CD14-positive monocyte (primary cell): ENCODE measurements around the gene RPTOR. TPM values are rescaled to one million over a fixed set of nuclear protein-coding genes. Genes with fewer than 3 reads are reported as not detected.

Experiments used
- DNase-seq, 3 donors: peaks; one replicate each; pipeline ENCODE4 v3.0.0-alpha.2; 2011 to 2022
- H2AFZ ChIP-seq: 2 replicates; pipeline ENCODE4 v1.6.0; 2012; ENCODE audit warnings: mild to moderate bottlenecking, low read depth, low read length, inconsistent platforms; ENCODE audit not compliant: insufficient read depth, poor library complexity, severe bottlenecking
- H3K27ac ChIP-seq, 2 donors: 1 replicate in 1 of 2; 2 replicates in 1 of 2; pipeline ENCODE4 v1.5.1; 2012 to 2013; ENCODE audit warnings: low read length in 2 of 2, control low read depth in 1 of 2, inconsistent platforms in 1 of 2, low read depth in 1 of 2, mild to moderate bottlenecking in 1 of 2
- H3K27me3 ChIP-seq, 2 donors: one replicate each; pipeline versions ENCODE4 v1.6.0 to v1.6.1; 2011 to 2013; ENCODE audit warnings: low read length in 2 of 2; ENCODE audit not compliant: control insufficient read depth in 2 of 2, insufficient read depth in 2 of 2
- H3K36me3 ChIP-seq, 2 donors: replicated peaks in 1 of 2; 1 replicate in 1 of 2; 2 replicates in 1 of 2; pipeline versions ENCODE4 v1.5.1 to v1.6.1; 2012 to 2013; ENCODE audit warnings: low read length in 2 of 2, control low read depth in 1 of 2, inconsistent platforms in 1 of 2, mild to moderate bottlenecking in 1 of 2; ENCODE audit not compliant: insufficient read depth in 2 of 2, control insufficient read depth in 1 of 2
- H3K4me1 ChIP-seq, 2 donors: 1 replicate in 1 of 2; 2 replicates in 1 of 2; pipeline versions ENCODE4 v1.5.1 to v1.6.1; 2012 to 2013; ENCODE audit warnings: low read length in 2 of 2, control low read depth in 1 of 2, inconsistent platforms in 1 of 2, mild to moderate bottlenecking in 1 of 2, moderate library complexity in 1 of 2; ENCODE audit not compliant: insufficient read depth in 2 of 2, control insufficient read depth in 1 of 2
- H3K4me2 ChIP-seq: replicated peaks from 2 replicates; pipeline ENCODE3; 2012; ENCODE audit warnings: low read length, moderate library complexity, mild to moderate bottlenecking; ENCODE audit not compliant: poor library complexity, severe bottlenecking; ENCODE audit errors: extremely low read depth
- H3K4me3 ChIP-seq, 3 experiments: fragments of 200-600 bp in 1 of 3; sonication (generic) in 1 of 3; replicated peaks in 1 of 3; 1 replicate in 2 of 3; 2 replicates in 1 of 3; pipeline ENCODE4 v1.5.1; 2011 to 2013; ENCODE audit warnings: low read length in 3 of 3, mild to moderate bottlenecking in 3 of 3, control low read depth in 2 of 3, low read depth in 2 of 3, inconsistent platforms in 1 of 3, moderate library complexity in 1 of 3
- H3K79me2 ChIP-seq: 2 replicates; pipeline ENCODE4 v1.6.0; 2012; ENCODE audit warnings: mild to moderate bottlenecking, control low read depth, inconsistent platforms, low read length, moderate library complexity; ENCODE audit not compliant: insufficient read depth
- H3K9ac ChIP-seq: 2 replicates; pipeline ENCODE4 v1.6.0; 2017; ENCODE audit warnings: low read length, mild to moderate bottlenecking; ENCODE audit not compliant: insufficient read depth, poor library complexity, severe bottlenecking
- H3K9me3 ChIP-seq, 2 donors: replicated peaks in 1 of 2; 1 replicate in 1 of 2; 2 replicates in 1 of 2; pipeline versions ENCODE4 v1.5.1 to v1.6.1; 2012 to 2013; ENCODE audit warnings: low read length in 2 of 2, control low read depth in 1 of 2; ENCODE audit not compliant: control insufficient read depth in 1 of 2, insufficient read depth in 1 of 2
- H4K20me1 ChIP-seq: 2 replicates; pipeline ENCODE4 v1.6.0; 2012; ENCODE audit warnings: mild to moderate bottlenecking, low read length, control low read depth, moderate library complexity; ENCODE audit not compliant: insufficient read depth
- H3K27ac Mint-ChIP-seq, 7 donors: one replicate each; pipeline ENCODE4 v1.8.0; 2020; ENCODE audit warnings: mild to moderate bottlenecking in 7 of 7, mixed read lengths in 7 of 7, moderate library complexity in 6 of 7, inconsistent platforms in 2 of 7
- H3K27me3 Mint-ChIP-seq, 3 donors: one replicate each; pipeline ENCODE4 v1.8.0; 2021 to 2022; ENCODE audit warnings: low read depth in 3 of 3, mild to moderate bottlenecking in 3 of 3, mixed read lengths in 3 of 3, moderate library complexity in 3 of 3, inconsistent platforms in 1 of 3
- H3K36me3 Mint-ChIP-seq, 2 donors: one replicate each; pipeline ENCODE4 v1.8.0; 2020; ENCODE audit warnings: mixed read lengths in 2 of 2, inconsistent platforms in 1 of 2, mild to moderate bottlenecking in 1 of 2
- H3K4me1 Mint-ChIP-seq: one replicate; pipeline ENCODE4 v1.8.0; 2020; ENCODE audit warnings: mild to moderate bottlenecking, mixed read lengths
- H3K4me3 Mint-ChIP-seq, 2 donors: one replicate each; pipeline ENCODE4 v1.8.0; 2020; ENCODE audit warnings: mild to moderate bottlenecking in 2 of 2, mixed read lengths in 2 of 2, moderate library complexity in 1 of 2
- H3K9me3 Mint-ChIP-seq, 7 donors: one replicate each; pipeline ENCODE4 v1.8.0; 2020 to 2022; ENCODE audit warnings: mixed read lengths in 7 of 7, mild to moderate bottlenecking in 6 of 7, moderate library complexity in 6 of 7, inconsistent platforms in 2 of 7
- CTCF ChIP-seq: fragments of 200-600 bp; IDR thresholded peaks from one replicate; pipeline ENCODE4 v1.8.0; 2022; ENCODE audit warnings: antibody characterized with exemption, mild to moderate bottlenecking
- WGBS: methylation state at CpG from one replicate; pipeline ENCODE4 v1.1.5; 2013; ENCODE audit warnings: missing lambda C conversion rate; ENCODE audit not compliant: insufficient coverage; 5-methylcytosine and 5-hydroxymethylcytosine counted together
- intact Hi-C, 2 donors: fragments of 100-400 bp; cut with micrococcal nuclease; formaldehyde crosslinking; loops; one replicate each; pipeline versions ENCODE4 v1.15.0 to v1.15.1; 2023
- polyA plus RNA-seq, 3 donors: library from polyadenylated mRNA; depleted of rRNA in 1 of 3; unstranded in 2 of 3; stranded (reverse) in 1 of 3; fragments of 300-500 nt in 2 of 3; fragments of >200 nt in 1 of 3; fragmentation: Illumina TruSeq in 2 of 3; gene quantifications; 1 replicate in 2 of 3; 2 replicates in 1 of 3; pipeline ENCODE4 v1.2.3, GENCODE V29; 2012 to 2021

The RPTOR gene
- polyA plus RNA-seq, 3 donors: 1.1 to 8.7 (median 2.6) TPM

GRCh38 chr17:80746262-80746935, 201.8 kb downstream of the RPTOR start:
- H3K27me3 ChIP-seq: no peaks in the 10 kb centered on the region
- 99% methylated on average over 10 of the region's 23 CpGs for WGBS
- H3K4me2 ChIP-seq: no peak overlapping the region
- no peaks in the 10 kb centered on the region for H4K20me1 ChIP-seq
- H3K79me2 ChIP-seq: no peaks in the 10 kb centered on the region
- Mint-ChIP-seq H3K27ac (no peak overlapping the region), H3K36me3 (peaks cover 11 to 26% of the 10 kb centered on the region in 2 donors), H3K27me3 (no peaks in the 10 kb centered on the region), H3K4me1 (peaks cover 16% of the 10 kb centered on the region), H3K4me3 (no peak overlapping the region), H3K9me3 (peaks cover 0 to 4% (median 0%) of the 10 kb centered on the region in 7 donors)
- no peak overlapping the region for H3K27ac ChIP-seq
- TF ChIP-seq CTCF: no peak
- H3K36me3 ChIP-seq: peaks cover 0 to 4% of the 10 kb centered on the region in 2 donors
- H3K9me3 ChIP-seq: peaks cover 0 to 3% of the 10 kb centered on the region in 2 donors
- H3K4me1 ChIP-seq: peaks cover 12 to 18% of the 10 kb centered on the region in 2 donors
- H3K4me3 ChIP-seq: no peak overlapping the region
- DNase-seq: no peak
- no peak overlapping the region for H2AFZ ChIP-seq
- intact Hi-C loops: no loop called here
- H3K9ac ChIP-seq: no peak overlapping the region

- intact Hi-C loops: no loop called here
- H3K27me3 ChIP-seq: no peaks in the 10 kb centered on the region
- H3K4me2 ChIP-seq: no peak overlapping the region
- TF ChIP-seq CTCF: no peak
- H3K9me3 Mint-ChIP-seq: peaks cover 0 to 4% (median 0%) of the 10 kb centered on the region in 7 donors
- no peak overlapping the region for H3K9ac ChIP-seq
- 100% methylated on average over 5 of the region's 9 CpGs for WGBS
- peaks cover 0 to 5% of the 10 kb centered on the region in 2 donors for H3K36me3 ChIP-seq
- H3K27me3 Mint-ChIP-seq: no peaks in the 10 kb centered on the region
- no peak overlapping the region for H3K4me3 ChIP-seq
- DNase-seq: no peak
- H3K36me3 Mint-ChIP-seq: peaks cover 14 to 18% of the 10 kb centered on the region in 2 donors
- no peak overlapping the region for H3K4me3 Mint-ChIP-seq
- no peak overlapping the region for H3K27ac ChIP-seq
- peaks cover 12 to 18% of the 10 kb centered on the region in 2 donors for H3K4me1 ChIP-seq
- H3K27ac Mint-ChIP-seq: no peak overlapping the region
- H3K79me2 ChIP-seq: no peaks in the 10 kb centered on the region
- H3K4me1 Mint-ChIP-seq: peaks cover 16% of the 10 kb centered on the region
- H3K9me3 ChIP-seq: peaks cover 0 to 3% of the 10 kb centered on the region in 2 donors
- H4K20me1 ChIP-seq: no peaks in the 10 kb centered on the region
- no peak overlapping the region for H2AFZ ChIP-seq
These were observed 202.8 kb downstream of the RPTOR start for GRCh38 chr17:80747469-80747868.
